Retina (tissue), 1 donor: Measurements from ENCODE around the gene RAD54L.
A peak's percentile ranks its signal among the peaks of the same experiment; 100 is the strongest.
"Not testable (repeated sequence)": the region's sequence is repeated elsewhere in the genome, so short reads cannot be mapped to it uniquely, and the experiment has no call there.

ENCODE experiments used
- DNase-seq: peaks from one replicate; pipeline ENCODE4 v3.0.0-alpha.2; 2016

Gene RAD54L

GRCh38 chr1:46247436-46248121, at the start of gene RAD54L:
TSS of gene RAD54L (plus strand) at chr1:46247763. CDS start at chr1:46248406, 643 bp downstream.
- DNase-seq: peak; percentile 96

DNA sequence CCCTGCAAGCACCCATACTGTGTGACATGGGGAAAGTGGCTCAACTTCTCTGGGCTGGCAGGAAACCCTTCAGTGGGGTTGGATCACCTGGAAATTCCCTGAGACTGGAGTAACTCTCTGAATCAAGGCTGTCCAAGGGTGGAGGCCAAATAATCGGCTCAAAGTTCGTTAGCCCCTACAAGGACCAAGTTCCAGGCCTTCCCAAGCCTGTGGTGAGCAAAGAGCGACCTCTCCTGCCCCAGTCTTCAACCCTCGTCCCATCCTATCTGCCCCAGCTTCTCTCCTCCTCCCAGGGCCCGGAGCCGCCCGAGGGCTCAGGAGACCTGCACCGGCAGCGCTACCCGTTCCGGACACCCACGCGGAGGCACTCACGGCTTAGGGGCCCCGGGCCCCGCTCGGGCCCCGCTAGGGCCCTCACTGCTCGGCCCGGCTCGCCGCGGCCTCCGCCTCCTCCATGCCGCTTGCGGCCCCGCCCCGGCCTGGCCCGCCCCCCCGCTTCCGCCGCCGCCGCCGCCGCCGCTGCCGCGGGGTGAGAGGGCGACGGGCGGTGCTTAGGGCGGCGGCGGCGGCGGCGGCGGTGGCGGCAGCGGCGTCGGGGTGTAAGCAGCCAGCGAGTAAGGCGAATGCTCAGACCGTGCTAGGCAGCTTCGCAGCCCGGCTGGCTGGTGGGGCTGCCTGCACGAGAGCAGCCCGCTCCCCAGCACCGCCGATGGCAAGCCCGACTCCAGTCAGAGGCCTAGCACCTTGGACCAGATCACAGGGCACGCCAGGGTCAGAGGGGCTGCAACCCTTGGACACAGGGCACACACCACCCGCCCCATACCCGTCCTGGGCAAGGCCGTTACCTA, 49.4 kb upstream of the RAD54L start, which contains the start of gene POMGNT1:
Gene POMGNT1, minus strand, starts transcription at position 471 of the 848 bp plus-strand sequence. CDS start 613 bp downstream, outside the sequence.
- peak; percentile 81 for DNase-seq

GRCh38 chr1:46199233-46199749, 48.3 kb upstream of the RAD54L start:
- no peak for DNase-seq

GRCh38 chr1:46203738-46204405, 43.7 kb upstream of the RAD54L start:
- no peak for DNase-seq

GRCh38 chr1:46204406-46204742, 43.2 kb upstream of the RAD54L start:
- DNase-seq: no peak

DNA sequence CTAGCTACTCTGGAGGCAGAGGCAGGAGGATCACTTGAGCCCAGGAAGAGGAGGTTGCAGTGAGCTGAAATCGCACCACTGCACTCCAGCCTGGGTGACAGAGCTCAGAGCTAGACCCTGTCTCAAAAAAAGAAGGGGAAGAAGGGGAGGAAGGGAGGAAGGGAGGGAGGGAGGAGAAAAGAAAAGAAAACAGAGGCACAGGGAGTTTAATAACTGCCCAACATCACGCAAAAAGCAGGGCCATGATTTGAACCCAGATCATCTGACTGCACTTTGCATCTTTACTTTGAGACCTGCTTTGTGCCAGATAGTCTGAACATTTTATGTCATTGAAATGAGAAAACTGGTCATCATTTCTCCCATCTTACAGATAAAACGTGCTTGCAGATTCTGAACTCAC, 42.4 kb upstream of the RAD54L start:
- no peak for DNase-seq

DNA sequence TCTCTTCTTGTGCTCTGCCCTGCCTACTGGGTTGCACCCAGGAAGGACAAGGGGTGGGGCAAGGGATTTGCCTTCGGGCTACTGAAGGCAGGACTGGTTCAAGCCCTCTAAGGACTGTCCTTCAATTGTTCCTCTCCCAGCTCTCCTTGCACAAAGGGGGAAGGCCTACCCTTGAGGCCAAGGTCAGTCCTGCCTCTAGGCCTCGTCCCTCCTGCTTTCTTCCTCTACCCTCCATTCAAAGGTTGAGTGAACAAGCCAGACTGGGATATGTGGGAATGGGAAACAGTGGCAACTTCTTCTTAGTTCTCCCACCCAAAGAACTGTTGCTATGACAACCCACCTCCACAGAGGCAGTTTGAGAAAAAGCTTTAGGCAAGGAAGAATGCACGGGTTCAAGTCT, 41.8 kb upstream of the RAD54L start:
- DNase-seq: no peak

DNA sequence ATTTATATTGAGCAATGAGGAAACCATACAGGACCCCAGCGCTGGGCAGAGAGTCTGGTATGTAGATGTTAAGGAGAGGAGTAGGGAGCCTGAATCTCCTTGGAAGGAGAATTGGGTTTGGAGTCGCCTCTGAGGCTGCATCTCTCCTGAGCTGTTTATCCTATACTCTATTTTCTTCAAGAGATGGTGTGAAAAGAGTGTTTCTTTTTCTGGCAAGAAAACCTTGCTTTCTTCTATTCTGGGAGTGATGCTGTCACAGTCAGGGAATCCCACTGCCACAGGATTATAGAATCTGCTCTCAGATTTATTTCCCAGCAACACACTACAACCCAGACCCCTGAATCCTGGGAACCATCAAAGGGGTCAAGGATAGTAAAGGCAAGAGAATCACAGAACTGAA, 41.2 kb upstream of the RAD54L start:
- no peak for DNase-seq

- no peak for DNase-seq
Measured at GRCh38 chr1:46210561-46210960, 37.0 kb upstream of the RAD54L start.

DNA sequence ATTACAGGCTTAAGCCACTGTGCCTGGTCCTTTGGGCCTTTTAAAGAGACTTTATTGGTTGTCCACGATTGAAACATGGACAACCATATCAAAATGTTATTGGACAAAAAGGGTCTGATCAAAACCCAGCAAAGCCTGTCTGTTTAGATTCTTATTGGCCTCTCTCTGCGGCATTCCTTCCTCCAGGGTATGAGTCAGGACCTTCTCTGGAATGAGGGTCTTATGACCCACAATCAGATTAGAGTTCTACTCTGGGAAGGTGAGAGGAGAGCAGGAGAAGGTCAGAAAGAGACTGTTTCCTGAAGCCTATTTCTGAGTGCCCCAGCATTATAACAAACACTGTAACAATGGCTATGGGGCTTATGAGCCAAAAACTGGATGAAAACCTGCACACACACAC, 36.5 kb upstream of the RAD54L start:
- DNase-seq: no peak

DNA sequence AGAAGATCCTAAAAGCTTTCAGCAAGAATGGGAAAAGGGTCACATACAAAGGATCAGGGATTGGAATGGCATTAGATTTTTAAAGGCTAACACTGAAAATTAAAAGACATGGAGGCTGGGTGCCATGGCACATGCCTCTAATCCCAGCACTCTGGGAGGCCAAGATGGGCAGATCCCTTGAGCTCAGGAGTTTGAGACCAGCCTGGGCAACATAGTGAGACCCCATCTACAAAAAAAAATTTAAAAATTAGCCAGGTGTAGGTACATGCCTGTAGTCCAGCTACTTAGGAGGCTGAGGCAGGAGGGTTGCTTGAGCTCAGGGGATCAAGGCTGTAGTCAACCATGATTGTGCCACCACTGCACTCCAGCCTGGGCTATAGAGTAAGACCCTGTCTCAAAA, 32.1 kb upstream of the RAD54L start:
- DNase-seq: no peak

DNA sequence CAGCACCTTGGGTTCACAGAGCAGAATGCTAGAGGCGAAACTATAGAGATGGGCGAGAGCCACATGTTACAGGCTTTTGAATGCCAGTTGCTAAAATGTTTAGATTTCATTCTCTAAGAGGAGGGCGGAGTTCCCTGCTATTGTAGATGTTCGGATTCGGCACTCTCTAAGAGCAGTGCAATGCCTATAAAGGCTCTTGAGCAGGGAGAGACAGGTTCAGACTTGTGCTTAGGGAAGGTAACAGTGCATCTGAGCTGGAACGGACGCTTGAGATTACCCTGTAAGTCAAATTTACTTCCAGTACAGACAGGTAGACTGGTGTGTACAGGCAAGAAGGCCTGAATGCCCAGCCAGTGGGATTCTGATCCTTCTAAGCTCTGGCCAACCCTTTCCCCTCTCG, 29.1 kb upstream of the RAD54L start:
- DNase-seq: no peak

GRCh38 chr1:46219551-46220520, 27.7 kb upstream of the RAD54L start:
- no peak for DNase-seq

- no peak for DNase-seq
Measured at GRCh38 chr1:46220808-46221207, 26.8 kb upstream of the RAD54L start.

DNA sequence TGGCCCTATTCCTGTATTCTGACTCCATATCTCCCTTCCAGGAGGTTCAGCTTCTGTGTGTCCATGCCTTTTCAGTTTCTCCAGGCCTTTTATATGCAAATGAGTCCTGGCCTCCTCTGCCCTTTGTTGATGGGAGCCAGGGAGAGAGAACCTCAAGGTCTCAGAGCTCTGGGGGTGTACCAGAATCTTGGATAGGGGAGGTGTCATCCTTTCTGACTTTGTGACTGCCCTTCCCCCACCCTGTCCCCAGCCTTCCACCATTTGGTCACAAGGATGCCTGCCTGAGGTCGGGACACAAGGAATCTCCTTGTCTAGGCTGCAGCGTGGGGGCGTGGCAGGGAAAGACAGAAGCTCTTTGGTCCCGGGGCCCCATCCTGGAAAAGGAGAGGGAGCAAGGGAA, 25.8 kb upstream of the RAD54L start:
- DNase-seq: peak; percentile 55

DNA sequence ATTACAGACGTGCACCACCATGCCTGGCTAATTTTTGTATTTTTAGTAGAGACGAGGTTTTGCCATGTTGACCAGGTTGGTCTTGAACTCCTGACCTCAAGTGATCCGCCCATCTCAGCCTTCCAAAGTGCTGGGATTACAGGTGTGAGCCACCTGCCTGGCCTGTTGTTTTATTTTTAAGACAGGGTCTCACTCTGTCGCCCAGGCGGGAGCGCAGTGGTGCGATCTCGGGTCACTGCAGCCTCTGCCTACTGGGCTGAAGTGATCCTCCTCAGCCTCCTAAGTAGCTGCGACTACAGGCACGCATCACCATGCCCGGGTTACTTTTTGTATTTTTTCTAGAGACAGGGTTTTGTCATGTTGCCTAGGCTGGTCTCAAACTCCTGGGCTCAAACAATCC, 24.5 kb upstream of the RAD54L start:
- DNase-seq: not testable (repeated sequence)

DNA sequence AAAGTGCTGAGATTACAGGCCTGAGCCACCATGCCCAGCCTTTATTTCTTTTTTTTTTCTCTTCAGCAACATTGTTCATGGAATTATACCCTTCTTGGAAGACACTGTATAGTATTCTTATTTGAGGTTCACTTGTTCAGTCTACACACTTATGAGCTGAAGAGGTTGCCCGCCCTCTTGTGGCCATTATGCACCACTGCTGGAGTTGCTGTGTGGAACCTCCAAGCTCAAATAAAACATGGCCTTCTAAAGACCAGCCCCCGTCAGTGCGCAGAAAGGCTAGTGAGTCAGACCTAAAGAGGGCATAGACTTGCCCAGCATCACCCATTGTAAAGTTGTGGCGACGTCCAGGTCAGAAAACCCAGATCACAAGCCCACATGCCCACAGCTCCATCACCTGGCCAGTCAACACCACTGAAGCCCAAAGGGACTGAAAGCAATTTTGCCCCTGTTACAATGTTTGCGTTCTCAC, 24.1 kb upstream of the RAD54L start:
- DNase-seq: peak; percentile 81

DNA sequence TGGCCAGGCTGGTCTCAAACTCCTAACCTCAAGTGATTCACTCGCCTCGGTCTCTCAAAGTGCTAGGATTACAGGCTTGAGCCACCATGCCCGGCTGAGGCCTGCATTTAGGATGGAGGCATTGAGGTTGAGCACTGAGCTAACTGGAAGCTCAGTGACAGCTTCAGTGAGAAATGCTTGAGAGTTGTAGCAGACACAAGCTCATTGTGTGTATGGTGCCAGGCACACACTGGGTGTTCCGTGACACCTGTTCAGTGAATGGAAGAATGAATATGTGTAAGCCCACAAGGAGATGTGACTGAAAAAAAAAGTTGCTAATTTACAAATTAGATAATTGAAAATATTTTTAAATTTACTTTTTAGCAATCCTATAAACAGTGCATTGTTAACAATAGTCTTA, 22.6 kb upstream of the RAD54L start:
- DNase-seq: no peak

DNA sequence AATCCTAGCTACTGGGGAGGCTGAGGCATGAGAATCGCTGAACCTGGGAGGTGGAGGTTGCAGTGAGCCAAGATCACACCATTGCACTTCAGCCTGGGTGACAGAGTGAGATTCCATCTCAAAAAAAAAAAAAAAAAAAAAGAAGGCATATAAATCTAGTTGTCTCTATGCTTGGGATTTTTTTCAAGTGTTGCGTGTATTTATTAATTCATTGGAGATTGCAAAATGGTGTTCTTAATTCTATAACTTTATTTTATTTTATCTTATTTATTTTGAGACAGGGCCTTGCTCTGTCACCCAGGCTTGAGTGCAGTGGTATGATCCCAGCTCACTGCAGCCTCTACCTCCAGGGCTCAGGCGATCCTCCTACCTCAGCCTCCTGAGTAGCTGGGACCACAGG, 16.3 kb upstream of the RAD54L start:
- not testable (repeated sequence) for DNase-seq

DNA sequence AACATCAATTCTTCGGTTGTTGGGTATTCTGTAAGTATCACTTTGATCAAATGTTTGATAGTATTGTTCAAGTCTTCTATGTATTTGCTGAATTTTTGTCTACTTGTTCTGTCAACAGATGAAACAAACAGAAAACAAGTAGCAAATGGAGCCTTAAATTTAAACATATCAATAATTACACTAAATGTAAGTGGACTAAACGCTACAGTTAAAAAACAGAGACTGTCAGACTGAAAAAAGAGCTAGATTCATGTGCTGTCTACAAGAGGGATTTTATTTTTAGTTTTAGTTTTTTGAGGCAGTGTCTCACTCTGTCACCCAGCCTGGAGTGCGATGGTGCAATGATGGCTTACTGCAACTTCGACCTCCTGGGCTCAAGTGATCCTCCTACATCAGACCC, 10.7 kb upstream of the RAD54L start:
- DNase-seq: no peak

DNA sequence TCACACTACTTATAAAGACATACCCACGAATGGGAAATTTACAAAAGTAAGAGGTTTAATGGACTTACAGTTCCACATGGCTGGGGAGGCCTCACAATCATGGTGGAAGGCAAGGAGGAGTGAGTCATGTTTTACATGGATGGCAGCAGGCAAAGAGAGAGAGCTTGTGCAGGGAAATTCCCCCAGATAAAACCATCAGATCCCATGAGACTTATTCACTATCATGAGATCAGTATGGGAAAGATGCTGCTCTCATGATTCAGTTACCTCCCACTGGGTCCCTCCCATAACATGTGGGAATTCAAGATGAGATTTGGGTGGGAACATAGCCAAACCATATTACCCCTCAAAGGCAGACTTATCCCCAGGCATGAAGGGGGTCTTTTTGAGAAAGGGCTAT, 8.7 kb upstream of the RAD54L start:
- DNase-seq: not testable (repeated sequence)

DNA sequence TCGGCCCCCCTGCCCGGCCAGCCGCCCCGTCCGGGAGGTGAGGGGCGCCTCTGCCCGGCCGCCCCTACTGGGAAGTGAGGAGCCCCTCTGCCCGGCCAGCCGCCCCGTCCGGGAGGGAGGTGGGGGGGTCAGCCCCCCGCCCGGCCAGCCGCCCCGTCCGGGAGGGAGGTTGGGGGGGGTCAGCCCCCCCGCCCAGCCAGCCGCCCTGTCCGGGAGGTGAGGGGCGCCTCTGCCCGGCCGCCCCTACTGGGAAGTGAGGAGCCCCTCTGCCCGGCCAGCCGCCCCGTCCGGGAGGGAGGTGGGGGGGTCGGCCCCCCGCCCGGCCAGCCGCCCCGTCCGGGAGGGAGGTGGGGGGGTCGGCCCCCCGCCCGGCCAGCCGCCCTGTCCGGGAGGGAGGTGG, 5.8 kb upstream of the RAD54L start:
- DNase-seq: not testable (repeated sequence)
